ENCODE data around the gene FBXO17.
"Not testable (repeated sequence)": the region's sequence is repeated elsewhere in the genome, so short reads cannot be mapped to it uniquely, and the experiment has no call there.

The FBXO17 gene

DNA sequence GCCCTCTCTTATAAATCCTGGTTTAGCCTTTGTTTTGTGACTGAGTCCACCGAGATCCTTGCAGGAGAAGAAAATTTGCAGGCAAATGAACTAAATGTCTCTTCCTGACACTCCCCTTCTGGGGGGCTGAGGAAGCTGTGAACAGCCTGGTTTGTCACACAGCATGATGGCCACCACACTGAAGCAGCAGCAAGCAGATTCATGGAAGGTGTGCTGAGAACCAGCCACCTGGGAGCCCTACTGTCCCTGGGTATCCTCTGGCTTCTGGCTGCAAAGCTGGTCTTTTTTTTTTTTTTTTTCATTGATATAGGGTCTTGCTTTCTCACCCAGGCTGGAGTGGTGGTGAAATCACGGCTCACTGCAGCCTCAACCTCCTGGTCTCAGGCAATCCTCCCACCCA is 33.6 kb downstream of the FBXO17 start:
- no peak for DNase-seq

DNA sequence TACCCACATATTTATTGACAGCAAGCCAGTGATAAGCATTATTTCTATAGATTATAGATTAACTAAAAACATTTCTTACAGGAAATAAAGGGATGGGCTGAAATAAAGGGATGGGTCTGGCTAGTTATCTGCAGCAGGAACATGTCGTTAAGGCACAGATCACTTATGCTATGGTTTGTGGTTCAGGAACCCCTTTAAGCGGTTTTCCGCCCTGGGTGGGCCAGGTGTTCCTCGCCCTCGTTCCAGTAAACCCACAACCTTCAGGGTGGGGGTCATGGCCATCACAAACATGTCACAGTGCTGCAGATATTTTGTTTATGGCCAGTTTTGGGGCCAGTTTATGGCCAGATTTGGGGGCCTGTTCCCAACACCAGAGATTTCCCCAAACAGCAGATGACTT is 34.1 kb downstream of the FBXO17 start:
- DNase-seq, result not testable (repeated sequence)

DNA sequence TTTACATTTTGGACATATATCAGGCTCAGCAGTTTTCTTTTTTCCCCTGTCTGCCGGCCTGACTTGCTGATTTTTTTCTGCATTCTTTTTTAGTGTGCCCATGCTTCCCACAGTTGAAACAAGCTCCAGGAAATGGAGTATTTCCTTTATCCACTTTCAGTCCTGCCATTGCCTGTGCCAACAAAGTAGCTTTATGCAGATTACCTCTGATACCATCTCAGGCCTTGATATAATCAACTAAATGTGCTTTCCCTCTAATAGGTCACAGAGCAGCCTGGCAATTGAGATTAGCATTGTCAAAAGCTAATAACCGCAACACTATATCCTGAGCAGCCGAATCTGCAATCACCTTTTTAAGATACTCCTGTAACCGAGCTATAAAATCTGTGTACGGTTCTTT is 35.6 kb downstream of the FBXO17 start:
- DNase-seq, result no peak

DNA sequence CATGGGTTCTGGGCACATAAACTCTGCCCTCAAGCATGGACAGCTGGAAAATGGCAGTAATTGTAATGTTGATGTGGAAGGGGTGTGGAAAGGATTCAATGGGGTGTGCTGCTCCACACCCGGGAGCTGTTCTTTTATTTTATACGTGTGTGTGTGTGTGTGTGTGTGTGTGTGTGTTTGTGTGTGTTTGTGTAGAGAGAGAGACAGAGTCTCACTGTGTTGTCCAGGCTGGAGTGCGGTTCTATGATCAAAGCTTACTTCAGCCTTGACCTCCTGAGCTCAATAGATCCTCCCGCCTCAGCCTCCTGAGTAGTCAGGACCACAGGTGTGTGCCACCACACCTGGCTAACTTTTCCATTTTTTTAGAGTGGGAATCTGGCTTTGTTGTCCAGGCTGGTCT is 42.0 kb downstream of the FBXO17 start:
- no peak for DNase-seq

DNA sequence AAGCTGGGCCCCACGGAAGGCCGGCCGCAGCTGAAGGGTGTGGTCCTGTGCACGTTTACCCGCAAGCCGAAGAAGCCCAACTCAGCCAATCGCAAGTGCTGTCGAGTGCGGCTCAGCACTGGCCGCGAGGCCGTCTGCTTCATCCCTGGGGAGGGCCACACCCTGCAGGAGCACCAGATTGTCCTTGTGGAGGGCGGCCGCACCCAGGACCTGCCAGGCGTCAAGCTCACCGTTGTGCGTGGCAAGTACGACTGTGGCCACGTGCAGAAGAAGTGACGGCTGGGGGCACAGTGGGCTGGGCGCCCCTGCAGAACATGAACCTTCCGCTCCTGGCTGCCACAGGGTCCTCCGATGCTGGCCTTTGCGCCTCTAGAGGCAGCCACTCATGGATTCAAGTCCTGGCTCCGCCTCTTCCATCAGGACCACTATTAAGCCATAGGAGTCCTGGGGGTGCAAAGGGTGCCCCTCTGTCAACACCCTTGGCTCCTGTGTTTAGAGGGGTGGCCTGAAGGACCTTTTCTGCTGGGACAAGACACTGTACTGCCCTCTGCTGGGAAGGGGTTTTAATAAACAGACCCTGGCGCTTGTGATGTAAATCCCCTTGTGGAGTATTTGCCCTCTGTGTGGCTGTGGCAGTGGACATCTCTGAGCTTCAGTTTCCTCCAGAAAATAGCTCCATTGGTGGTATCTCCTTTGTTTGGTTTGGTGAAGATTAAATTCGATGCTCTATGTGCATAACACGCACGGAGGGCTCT is 42.9 kb downstream of the FBXO17 start:
- peak; percentile 79 for DNase-seq

DNA sequence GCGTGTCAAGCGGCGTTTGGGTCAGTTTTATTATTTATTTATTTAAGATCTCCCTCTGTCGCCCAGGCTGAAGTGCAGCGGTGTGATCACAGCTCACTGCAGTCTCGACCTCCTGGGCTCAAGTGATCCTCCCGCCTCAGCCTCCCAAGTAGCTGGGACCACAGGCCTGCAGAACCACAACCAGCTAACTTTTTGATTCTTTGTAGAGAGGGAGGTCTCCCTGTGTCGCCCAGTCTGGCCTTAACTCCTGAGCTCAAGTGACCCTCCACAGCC is 44.1 kb downstream of the FBXO17 start:
- DNase-seq, result no peak

DNA sequence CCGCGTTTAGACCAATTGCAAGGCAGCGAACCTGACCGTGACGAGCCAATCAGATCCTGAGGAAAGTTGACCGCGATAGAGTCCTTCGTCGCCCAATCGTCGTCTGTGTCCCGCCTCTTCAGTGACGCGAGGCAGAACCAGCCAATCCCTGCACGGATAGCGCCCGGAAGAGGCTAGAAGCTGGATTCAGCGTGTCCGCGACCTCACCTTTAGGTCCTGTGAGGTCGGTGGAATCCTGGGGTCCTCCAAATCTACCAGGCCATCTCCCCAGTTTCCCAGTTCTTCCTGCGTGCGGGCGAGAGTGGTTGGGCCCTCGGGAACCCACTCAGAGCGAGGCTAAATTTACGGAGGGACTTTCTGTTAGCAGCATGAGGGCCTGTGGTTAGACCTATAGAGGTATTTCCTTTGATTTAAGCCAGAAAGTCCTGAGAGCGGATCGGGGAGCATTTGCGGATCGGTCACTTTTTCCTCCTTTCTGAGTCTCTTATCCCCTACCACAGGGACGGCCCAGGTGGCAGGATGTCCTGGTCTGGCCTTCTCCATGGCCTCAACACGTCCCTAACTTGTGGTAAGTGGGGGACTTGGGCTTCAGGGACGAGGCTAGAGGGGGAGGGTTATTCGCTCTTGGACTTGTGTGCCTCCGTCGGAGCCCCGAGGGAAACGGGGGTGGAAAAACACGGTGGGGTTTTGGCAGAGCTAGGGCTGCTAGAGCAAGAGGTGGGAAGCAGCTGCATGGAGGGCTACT is 44.6 kb downstream of the FBXO17 start, which contains the start of gene MRPS12:
Gene MRPS12 (plus strand): TSS at position 169 of the 745 bp plus-strand sequence. CDS start 351 bp downstream, at position 520.
- peak; percentile 100 for DNase-seq

DNA sequence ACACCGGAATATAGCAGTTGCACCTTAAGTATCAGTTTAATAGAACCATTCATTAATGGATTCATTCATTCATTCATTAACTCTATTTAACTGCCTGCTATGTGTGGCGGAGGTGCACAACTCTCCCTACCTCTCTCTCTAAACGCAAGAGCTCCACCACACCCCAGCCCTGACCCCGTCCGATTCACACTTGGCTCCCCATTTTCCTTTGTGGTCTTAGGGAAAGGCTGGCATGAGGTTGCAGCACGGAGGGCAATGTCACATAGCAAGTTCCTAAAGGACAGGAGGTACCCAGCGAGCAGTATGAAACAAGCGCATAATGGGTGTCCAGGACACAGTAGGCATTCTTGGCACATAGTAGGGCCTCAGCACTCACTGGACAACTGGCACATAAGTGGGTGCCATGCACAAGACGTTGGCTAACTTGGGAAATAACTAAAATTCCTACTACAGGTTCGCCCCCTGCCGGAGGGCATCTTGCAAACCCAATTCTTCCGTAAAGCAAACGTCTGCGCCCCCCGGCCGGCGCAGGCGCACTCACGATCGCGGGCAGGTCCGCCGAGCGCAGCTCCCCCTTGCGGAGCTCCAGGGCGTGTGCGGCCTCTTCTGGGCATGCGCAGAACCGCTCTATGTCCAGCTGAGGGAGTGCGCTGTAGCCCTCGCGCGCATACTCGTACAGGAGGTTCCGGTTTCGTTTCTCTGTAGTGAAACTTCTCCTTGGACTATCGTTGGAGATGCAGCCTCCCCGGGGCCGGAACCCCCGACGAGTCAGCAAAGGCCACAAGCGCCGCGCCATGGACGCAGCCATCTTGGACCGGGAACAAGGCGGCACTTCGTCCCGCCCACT is 45.4 kb downstream of the FBXO17 start, which contains the start of gene SARS2:
Gene SARS2 (minus strand): TSS at position 835 of the 847 bp plus-strand sequence. CDS start 27 bp downstream, at position 808.
- peak; percentile 97 for DNase-seq

DNA sequence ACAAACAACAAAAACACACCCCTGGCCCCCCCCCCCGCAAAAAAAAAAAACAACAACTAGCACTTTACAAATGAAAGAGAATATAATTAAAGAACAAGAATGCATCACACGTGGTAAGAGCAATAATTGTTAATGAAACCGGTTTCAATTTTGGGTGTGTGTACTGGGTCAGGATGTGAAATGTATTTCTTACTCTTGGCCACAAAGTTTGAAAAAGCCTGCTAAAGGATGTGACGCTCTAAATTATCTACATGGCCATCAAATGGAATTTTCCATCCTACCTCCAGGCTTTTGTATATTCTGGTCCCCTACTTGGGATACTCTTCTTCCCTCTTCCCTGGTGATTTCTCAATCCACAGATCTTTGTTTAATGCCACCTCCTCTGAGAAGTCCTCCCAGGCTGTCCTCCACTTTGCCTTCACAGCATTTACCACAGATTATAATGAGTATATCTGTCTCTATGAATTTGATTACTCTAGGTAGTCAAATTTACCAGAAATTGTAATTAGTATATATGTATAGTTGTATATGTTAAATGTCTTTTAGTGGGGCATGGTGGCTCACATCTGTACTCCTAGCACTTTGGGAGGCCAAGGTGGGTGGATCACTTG is 47.0 kb downstream of the FBXO17 start:
- DNase-seq, result no peak

DNA sequence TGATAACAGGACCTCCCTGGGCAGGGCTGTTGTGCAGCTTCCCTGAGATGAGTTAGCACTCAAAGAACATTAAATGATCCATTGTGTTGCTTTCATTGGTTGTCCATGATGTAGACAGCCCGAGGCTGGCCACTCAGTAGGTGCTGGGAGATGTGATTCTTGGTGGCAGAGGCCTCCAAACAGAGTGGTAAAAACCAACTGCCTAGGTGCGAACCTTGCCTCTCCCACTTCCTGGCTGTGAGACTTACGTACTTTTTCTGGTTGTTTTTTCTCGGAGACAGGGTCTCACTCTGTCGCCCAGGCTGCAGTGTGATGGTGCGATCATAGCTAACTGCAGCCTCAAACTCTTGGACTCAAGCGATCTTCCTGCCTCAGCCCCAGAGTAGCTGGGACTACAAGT is 51.2 kb downstream of the FBXO17 start:
- no peak for DNase-seq

DNA sequence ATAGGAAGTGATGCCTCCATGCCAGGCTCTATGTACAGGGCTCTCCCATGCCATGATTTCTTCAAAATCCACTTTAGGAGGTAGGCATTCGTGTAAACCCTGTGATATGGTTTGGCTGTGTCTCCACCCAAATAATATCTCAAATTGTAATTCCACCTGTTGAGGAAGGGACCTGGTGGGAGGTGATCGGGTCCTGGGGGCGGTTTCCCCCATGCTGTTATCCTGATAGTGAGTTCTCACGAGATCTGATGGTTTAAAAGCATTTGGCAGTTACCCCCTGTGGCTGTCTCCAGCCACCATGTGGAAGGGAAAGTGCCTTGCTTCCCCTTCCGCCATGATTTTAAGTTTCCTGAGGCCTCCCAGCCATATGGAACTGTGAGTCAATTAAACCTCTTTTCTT is 53.1 kb downstream of the FBXO17 start:
- DNase-seq, result no peak

DNA sequence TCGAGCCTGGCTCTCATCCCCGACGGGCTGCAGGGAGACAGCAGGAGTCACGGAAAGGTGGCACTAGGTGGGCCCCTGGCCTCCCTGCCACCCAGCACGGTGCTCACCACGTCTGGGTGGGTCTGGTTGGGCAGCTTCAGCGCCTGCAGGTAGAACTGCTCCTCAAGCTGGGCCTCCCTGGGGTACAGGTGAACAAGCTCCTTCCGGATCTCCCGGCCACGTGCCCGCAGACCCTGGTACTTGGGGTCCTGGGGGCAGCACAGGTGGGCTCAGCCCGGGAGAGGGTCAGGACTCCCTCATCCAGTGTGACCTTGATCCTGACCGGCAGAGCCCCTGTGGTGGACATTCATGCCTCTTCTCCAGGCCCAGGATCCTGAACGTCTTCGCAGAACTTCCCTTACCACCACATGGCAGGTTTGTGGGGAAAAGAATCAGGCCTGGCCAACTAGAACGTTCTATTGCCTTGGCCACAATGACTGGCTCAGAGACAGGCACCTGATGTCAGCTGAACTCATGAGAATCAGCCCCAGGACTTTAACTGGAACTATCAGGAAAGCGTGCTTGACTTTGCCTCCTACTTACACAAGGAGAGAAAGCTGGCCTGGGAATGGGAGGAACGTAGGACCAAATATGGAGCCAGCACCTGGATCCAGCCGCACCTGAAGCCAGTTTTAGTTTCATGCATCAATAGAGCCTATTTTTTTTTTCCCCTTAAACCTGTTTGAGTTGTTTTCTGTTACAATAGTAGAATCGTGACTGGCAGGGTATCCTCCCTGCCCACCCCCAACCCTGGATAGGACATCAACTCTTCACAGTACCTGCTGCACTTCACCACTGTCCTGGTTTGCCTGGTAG is 53.9 kb downstream of the FBXO17 start:
- no peak for DNase-seq

DNA sequence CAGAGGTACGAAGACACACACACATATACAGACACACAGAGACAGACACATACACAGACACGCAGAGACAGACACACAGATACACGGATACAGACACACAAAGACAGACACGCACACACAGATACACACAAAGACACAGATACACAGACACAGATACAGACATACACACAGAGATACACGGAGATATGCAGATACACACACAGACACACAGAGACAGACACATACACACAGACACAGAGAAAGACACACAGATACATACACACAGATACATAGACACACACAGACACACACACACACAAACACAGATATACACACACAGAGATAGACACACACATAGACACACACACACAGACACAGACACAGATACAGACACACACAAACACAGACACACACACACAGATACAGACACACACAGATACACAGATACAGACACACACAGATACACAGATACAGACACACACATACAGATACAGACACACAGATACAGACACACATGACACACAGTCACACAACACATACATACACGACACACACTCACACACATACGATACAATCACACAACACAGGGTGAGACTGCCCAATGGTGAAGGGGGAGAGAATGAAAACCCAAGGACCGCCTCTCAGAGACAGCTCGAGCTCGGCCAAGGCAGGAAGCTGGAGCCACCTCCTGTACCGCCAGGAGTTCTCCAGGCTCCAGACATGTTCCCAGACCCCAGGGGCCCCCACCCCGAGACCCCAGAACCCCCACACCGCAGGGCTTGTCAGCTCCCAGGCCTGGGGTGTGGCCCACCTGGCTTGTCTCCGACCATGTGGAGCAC is 54.7 kb downstream of the FBXO17 start:
- DNase-seq, result no peak

DNA sequence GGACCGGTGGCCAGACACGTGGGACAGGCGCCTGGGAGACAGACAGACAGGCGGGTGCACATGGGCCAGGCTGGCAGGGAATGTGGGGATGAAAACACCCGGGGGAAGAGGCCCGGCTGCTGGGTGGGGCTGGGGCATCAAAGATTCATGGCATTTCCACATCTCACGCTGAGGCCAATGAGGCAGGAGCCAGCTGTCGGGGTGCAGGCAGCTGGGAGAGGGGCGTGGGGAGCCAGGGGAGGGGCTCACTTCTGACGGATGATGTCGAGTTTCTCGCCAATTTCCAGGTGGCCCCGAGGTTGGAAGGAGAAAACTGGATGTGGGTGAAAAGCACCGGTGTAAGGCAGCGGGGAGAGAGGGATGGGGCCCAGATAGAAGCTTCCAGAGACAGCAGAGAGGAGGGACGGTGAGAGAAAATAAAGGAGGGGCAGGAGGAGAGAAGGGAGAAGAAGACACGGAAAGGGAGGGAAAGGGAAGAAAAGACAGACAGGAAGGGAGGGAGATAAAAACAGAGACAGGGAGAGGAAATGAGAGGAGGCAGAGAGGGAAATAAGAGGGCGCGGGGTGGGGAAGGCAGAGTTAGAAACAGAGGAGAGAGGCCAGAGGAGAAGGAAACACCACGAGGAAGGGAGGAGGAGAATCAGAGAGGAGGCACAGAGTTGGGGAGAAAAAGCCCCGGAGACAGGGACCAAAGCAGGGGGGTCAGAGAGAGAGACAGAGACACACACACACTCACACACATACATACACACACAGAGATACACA is 55.5 kb downstream of the FBXO17 start:
- DNase-seq, result no peak

DNA sequence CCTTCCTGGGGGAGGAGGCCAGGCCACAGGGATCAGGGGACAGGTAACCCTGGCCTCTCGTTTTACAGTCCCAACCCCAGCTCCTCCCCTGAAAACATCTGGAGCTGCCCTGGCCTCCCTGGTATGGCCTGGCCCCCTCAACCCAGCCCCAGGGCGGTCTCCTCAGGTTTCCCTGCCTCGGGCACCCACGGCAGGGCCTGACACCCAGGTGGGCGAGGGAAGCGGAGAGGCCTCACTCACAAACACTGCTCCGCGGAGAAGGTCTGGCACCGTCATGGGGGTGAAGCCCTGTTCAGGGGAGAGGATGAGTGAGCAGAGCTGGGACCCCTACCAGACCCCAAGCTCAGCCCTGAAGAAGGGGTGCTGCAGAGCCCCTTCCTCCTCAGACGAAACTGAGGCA is 57.0 kb downstream of the FBXO17 start:
- DNase-seq, result no peak

DNA sequence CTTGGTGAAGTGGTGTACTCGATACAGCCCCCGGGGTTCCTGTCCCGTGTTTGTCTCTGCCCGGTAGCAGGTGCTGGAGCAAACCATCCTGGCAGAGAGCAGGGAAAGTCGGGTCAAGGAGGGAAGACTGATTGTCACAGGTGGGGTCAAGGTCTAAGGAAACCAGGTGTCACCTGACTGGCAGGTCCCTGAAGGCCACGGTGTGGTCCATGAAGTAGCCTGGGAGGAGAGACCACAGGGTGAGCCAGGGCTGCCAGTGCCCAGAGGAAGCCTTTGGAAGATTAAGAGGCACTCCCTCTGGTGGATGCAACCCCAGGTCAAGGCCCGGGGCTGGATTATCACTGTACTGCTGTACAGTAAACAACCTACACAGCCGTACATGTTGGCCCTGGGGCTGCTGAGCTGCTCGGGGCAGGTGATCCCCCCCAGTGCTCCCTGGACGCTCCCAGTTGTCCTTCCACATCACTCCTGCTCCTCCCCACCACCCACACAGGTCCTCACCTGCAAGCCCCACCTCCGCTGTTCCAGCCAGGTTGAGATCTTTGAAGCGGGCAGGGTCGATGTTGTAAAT is 57.5 kb downstream of the FBXO17 start:
- DNase-seq, result peak; percentile 50

DNA sequence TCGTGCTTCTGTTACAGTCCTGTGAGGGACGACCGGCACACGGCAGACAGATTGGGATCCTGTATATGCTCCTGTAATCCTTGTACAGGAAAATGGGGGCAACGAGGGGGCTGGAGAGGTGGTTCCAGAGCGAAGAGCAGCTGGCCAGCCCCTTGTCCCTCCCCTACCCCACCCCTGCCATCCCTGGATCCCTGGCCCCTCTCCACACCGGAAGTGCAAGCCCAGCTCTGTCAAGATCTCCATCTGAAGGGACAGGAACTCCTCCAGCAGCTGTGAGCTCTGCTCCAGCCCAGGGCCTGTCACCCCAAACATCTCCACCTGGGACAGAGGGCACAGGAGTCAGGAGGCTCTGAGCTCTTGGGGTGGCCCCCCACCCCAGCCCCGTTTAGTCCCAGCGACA is 58.0 kb downstream of the FBXO17 start:
- no peak for DNase-seq

DNA sequence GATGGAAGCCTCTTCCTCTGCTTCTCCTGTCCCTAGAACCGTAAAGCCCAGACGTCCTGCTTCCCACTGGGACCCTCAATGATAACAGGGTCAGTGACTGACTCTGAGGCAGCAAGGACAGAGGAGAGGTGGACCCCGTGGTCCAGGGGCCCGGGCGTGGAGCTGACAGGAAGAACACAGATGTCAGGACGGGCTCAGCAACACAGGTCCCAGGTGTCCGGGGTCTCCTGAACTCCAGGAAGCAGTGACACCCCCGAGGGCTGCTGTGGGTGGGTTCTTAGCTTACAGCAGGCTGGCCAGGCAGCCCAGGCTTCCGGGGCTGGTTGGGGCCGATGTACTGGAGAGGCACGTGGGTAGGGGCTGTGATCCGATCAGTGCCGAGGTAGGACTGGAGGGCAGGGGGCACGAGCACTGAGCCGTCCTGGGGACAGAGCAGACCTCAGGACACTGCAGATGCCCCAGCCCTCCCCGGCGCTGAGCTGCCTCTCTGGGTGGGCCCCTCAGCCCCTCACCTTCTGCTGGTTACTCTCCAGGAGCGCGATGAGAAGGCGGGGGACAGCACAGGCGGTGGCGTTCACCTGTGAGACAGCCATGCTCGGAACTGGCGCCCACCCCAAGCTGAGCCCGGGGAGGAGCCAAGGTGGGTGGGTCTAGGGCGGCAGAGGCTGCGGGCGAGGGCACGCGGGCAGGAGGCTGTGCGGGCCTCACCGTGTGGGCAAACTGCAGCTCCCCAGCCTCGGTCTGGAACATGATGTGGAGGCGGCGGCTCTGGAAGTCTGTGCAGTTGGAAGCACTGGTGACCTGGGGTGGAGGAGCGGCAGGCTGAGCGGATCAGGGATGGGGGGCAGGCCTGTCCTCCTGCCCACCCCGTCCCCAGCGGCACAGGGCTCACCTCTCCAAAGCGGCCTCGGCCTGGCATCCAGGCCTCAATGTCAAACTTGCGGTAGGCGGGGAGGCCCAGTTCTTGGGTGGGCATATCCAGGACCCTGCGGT is 59.9 kb downstream of the FBXO17 start:
- no peak for DNase-seq

DNA sequence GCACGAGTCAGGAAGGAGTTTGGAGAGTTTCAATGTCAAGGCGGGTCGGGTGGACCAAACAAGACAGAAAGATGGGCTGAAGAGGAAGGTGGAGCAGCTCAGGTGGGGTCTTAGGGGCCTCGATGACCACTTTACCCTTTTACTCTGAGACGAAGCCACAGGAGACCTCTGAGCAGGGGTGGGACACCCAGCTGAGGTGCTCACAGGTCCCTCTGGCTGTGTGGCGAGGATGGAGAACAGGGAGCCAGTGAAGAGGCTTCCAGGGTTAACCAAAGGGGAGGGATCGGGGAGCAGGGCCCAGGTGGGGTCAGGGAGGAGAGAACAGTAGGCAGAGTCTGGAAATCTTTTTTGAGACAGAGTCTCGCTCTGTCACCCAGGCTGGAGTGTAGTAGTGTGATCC is 61.6 kb downstream of the FBXO17 start:
- no peak for DNase-seq

Measured in hematopoietic multipotent progenitor cell treated with erythropoietin and hydrocortisone succinate and interleukin-3 and kit ligand, for 4 days (in vitro differentiated cells).